ENCODE measurements around the gene BEST1. TPM values are rescaled to one million over a fixed set of nuclear protein-coding genes. Genes with fewer than 3 reads are reported as not detected.
A peak's percentile ranks its signal among the peaks of the same experiment; 100 is the strongest.

Gene BEST1
- total RNA-seq, 1 donor from 2014 or later = 7.5 TPM

DNA sequence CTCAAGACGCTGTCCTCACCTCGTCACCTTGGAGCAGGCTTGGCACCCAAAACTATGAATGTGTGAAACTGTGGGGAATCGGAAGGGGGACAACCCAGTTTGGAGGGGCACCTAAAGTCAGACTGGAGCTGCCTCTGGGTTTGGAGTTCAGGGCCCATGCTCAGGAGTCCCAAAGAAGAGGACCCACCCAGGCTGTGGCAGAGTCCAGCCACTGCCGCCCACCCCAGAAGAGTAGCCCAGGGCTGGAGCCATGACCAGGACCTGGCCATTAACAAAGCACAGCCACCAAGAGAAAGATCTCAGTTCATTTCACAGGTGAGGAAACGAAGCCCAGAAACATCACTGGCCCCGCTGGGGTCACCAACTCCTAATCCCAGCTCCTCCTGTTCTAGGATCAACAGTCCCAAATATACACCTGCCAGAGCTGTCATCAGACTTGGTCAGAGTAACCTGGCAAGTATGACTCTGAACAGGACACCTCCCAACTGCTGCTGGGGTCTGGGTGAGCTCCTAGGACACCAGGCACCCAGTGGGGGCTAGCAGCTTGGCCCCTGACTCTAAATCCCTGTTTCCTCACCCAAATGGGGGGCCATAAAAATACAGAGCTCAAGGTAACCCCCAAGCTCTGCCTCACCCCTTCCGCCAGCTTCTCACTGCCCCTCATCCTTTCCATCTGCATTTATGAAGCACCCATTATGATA, 35.5 kb upstream of the BEST1 start:
- DNase-seq (ENCODE audit: low spot score) = no peak

GRCh38 chr11:61916737-61917333, 33.3 kb upstream of the BEST1 start:
- no peak for DNase-seq (ENCODE audit: low spot score)

- peak; percentile 71 for DNase-seq (ENCODE audit: low spot score)
Measured at GRCh38 chr11:61917334-61918109, 32.6 kb upstream of the BEST1 start, which contains the start of gene RAB3IL1. Gene RAB3IL1 (minus strand): TSS chr11:61917566. CDS start chr11:61917367, 199 bp downstream.

DNA sequence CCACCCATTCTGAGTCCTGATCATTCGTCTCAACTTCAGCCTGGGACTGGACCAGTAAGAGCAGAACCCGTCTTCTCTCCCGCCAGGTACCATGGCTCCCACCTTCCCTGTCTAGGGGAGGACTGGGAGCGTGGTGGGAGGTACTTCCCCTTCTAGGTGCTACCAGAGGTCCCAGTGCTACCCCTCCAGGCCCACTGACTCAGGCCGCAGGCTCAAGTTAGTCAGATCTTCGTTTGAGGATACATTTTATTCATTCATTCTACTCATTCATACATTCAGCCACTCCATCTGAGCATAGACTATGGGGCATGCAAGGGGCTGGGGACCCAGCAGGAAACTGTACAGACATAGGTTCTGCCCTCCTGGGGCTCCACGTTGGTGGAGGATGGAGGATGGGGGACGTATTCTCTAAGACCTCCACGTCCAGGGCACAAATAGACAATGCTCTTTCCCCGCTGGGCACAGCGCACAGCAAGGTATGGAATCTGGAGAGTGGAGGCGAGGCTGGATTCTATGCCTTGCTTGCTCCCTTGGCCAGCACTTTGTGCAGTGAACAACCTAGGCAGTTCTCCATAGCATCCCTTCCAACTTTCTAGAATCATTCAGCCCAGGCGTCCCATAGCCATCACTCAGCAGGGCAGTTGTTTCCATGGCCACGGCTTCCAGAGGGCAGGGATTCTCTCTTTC, 31.8 kb upstream of the BEST1 start:
- DNase-seq (ENCODE audit: low spot score) = no peak

DNA sequence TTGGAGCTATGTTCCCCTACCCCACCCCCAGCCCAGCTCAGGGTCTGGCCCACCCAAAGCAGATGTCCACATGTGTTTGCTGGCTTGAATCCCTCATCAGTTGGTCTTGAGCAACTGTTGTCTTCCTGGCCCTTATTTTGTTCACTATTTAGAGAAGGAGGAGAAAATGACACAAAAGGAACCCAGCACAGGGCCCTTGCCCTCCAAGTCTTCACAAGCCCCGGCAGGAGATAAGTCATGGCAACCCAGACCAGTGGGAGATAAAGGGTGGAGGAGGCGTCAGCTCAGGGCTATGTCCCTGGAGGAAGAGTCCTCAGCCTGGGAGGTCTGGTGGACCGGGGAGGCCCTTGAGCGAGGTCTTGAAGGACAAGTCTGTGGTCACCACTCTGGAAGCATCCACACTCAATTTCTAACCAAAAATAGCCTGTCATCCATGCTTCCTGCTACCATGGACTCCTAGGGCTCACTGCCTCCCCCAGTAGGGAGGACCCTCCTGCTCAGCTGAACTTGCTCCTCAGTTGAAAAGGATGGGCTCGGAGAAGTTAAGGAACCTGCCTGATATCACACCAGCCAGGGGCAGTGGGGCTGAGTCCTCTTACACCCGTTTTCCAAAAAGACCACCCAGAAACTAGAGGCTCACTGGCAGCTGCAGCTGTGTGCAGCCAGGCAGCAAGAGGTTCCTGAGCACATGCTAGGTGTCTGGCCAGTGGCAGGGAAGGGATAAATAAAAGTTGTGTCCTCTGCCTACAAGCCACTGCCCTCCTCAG, 31.0 kb upstream of the BEST1 start:
- DNase-seq (ENCODE audit: low spot score) = no peak

DNA sequence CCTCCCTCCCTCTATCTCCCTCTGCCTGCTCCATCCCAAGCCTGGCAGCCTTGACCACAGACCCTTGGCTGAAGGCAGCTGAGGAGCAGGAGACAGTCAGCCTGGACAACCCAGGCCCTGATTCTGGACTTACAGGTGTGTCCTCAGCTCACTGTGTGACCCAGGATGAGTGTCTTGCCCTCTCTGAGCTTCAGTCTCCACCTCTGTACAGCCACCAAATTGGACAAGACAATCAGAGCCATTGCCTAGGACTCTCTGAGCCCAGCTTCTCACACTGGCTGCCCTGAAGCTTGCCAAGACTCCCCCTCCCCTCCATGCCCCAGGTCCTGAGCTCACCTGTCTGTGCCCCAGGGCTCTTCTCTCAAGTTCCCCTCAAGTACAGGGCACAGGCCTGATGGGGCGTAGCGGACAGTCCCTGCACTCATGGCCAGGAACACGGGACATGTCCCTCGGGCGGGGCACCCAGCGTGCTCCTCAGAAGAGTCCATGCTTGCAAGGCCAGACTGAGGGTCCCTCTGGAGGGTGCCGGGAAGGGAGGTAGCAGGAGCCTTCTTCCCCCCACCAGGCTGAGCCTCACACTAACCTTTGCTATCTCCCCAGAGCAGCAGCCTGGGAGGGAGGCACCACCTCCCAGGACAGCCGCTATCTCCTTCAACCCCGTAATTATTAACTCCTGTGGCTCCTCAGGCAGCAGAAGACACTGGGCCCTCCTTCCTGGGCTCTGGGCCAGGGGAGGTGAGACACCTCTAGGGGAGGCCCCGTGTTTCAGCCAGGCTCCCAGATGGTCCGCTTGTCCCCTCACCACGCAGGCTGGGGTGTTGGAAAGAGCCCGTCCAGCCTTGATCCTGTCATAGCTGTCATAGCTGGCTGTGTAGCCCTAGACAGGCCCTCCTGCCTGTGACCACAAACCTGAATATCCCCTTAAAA, 30.2 kb upstream of the BEST1 start:
- no peak for DNase-seq (ENCODE audit: low spot score)

DNA sequence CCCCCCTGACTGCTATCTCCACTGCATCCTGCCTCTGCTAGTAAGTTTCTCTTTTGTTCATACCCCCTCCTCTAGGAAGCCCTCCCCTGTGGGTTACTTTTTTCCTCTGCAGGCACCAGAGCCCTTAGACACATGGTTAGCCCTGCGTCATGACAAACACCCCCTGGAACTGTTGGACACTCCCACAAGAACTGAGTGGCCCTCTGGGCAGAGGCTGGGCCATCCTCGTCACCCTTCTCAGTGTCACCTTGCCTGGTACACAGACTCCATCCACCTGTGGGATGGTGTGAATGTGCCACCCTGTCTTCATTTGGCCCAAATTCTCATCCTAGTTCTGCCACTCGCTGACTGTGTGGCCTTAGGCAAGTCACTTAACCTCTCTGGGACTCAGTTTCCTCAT, 28.7 kb upstream of the BEST1 start:
- DNase-seq (ENCODE audit: low spot score) = no peak

- peak; percentile 97 for DNase-seq (ENCODE audit: low spot score)
Measured at GRCh38 chr11:61922539-61922938, 27.6 kb upstream of the BEST1 start.

GRCh38 chr11:61923166-61924063, 26.7 kb upstream of the BEST1 start:
- DNase-seq (ENCODE audit: low spot score) = peak; percentile 93

DNA sequence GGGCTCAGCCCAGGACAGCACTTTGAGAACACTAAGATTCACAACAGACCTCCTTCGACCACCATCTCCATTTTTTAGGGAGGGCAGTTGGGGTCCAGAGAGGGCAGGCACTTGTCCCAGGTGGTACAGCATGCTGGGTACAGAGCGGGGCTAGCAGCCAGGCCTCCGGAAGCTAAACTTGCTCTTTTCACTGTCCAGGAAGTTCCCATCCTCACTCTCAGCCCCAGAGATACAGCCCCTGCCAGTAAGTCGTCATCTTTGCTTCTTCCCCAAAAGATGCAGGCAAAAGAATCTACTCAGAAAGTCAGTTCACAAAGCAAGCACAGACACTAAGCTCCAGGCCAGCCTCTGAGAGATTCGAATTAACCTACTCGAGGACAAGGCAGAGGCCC, 26.1 kb upstream of the BEST1 start:
- peak; percentile 52 for DNase-seq (ENCODE audit: low spot score)

- no peak for DNase-seq (ENCODE audit: low spot score)
Measured at GRCh38 chr11:61925736-61926135, 24.4 kb upstream of the BEST1 start.

DNA sequence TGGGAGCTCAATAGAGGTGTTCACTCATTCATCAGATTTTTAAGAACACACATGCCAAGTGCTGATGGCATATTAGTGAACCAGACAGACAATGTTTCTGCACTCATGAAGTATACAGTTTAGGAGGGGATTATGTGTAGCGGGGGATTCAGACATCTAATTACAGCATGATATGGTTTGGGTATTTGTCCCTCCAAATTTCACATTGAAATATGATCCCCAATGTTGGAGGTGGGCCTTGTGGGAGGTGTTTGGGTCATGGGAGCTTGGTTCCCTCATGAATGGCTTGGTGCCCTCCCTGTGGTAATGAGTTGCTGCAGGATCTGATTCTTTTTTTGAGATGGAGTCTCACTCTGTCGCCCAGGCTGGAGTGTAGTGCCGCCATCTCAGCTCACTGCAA, 23.9 kb upstream of the BEST1 start:
- DNase-seq (ENCODE audit: low spot score) = no peak

DNA sequence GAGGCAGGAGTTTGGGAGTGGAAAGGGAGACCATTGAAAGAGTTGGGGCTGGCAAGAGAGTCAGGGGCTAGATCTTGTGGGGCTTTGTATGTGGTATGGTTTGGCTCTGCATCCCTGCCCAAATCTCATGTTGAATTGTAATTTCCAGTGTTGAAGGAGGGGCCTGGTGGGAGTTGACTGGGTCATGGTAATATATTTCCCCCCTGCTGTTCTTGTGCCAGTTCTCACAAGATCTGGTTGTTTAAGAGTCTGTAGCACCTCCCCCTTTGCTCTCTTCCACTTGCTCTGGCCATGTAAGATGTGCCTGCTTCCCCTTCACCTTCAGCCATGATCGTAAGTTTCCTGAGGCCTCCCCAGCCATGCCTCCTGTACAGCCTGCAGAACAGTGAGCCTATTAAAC, 22.6 kb upstream of the BEST1 start:
- DNase-seq (ENCODE audit: low spot score) = no peak

- no peak for DNase-seq (ENCODE audit: low spot score)
Measured at GRCh38 chr11:61928606-61929005, 21.5 kb upstream of the BEST1 start.

- DNase-seq (ENCODE audit: low spot score) = no peak
Measured at GRCh38 chr11:61930933-61931332, 19.2 kb upstream of the BEST1 start.

GRCh38 chr11:61935861-61936260, 14.3 kb upstream of the BEST1 start:
- no peak for DNase-seq (ENCODE audit: low spot score)

- no peak for DNase-seq (ENCODE audit: low spot score)
Measured at GRCh38 chr11:61940466-61940865, 9.7 kb upstream of the BEST1 start.

DNA sequence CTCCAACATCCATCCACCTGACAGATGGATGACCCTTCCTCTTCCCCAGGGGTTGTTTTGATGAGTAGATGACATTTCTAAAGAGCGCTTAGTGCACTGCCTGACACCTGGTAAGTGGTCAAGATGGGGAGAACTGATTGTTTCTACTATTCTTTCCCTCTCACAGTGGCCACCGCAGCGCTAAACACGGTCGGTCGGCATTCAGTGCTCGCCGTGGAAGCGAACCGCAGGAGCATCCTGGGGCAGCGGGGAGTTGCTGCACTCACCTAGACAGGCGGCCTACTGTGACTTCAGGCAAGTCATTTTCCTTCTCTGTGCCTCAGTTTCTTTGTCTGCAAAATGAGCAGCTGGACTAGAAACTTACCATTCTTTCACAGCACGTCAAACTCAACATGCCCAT, 5.0 kb upstream of the BEST1 start:
- DNase-seq (ENCODE audit: low spot score) = no peak

- DNase-seq (ENCODE audit: low spot score) = no peak
Measured at GRCh38 chr11:61946894-61947293, 3.3 kb upstream of the BEST1 start.
